ENCODE measurements around the gene GPR17. TPM values are rescaled to one million over a fixed set of nuclear protein-coding genes. Genes with fewer than 3 reads are reported as not detected.

GPR17 gene
- total and polyA plus RNA-seq, 9 of the 15 experiments (the other 6 are each of a cell fraction or from before 2014, with no cell fraction given), result not detected

DNA sequence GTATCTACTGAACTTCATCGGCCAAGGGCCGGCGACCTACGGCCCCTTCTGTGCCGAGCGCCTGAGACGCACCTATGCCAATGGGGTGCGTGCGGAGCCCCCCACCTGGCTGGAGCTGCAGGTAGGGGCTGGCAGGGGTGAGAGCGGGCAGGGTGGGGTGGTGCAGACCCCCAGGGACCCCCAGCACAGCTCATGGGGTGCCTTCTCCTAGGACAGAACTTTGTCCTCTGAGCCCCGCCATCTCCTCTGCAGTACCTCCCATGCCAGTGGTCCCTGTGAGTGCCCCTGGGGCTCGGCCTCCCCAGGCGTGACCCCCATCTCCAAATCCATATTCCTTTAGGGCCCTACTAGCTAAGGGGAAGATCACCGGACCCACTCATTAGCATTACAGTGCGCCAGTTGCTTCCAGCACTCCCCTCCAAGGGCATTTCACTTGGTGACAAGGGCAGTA is 23.9 kb upstream of the GPR17 start (continued):
- TF ChIP-seq RNF219 (CRISPR knock-in tag; IDR thresholded peaks at IDR 0.05) (no peak), ZKSCAN1 (IDR thresholded peaks at IDR 0.05; ENCODE audit: low read depth, low read length) (no peak), SNAPC5 (CRISPR knock-in tag; IDR thresholded peaks at IDR 0.05) (no peak)

DNA sequence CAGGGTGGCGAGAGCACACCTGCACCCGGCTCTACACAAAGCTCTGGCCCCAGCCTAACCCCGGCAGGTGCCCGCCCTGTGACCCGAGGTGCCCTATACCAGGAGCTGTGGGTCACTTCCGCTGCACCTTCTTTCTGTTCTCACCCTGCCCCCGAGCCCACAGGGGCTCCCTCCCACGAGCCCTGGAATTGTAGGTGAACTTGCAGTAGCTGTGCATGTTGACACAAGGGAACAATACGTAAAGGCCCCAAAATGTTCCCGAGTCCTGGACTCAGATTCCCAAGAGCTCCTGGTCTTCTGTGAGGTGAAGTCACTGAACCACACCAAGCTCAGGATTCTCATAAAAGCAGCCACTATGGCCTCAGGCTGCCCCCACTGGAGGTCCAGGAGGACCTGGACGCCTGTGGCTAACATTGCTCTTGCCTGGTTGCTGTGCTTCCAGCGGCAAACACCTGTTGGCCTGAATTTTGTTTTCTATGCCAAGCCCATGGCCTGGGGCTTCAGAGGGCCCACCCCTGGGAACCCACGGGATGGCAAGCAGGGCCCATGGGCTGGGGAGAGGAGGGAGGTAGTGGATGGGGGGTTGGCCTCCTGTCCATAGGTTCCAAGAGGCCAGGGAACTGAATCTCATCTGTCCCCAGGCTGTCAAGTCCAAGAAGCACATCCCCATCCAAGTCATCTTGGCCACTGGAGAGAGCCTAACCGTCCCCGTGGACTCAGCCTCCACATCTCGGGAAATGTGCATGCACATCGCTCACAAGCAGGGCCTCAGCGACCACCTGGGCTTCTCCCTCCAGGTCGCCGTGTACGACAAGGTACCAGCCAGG is 23.2 kb upstream of the GPR17 start:
- ChIA-PET POLR2A (no interaction called here), CTCF (ENCODE audit: low intra/inter-chr PET ratio) (no interaction called here)
- H3K9me3 ChIP-seq (replicated peaks; ENCODE audit: control insufficient read depth, insufficient read depth, low read depth, low read length), result no peaks in the 10 kb centered on the region
- no peaks in the 10 kb centered on the region for H3K36me3 ChIP-seq (ENCODE audit: control insufficient read depth, insufficient read depth, low read length)
- no peak for ATAC-seq
- 3% methylated on average over 20 of the region's 21 CpGs for WGBS (ENCODE audit: insufficient coverage, low coverage, missing lambda C conversion rate)
- H3K27ac ChIP-seq (ENCODE audit: extremely low read depth, low read depth, low read length), result no peak overlapping the region
- no peaks in the 10 kb centered on the region for H3K79me2 ChIP-seq (ENCODE audit: control insufficient read depth, insufficient read depth, low read length)
- H2AFZ ChIP-seq (ENCODE audit: low read depth, low read length), result no peak overlapping the region
- TF ChIP-seq TBL1XR1 (IDR thresholded peaks at IDR 0.05; ENCODE audit: low read length in 2 of 2) (no peak), ARHGAP35 (IDR thresholded peaks at IDR 0.05; ENCODE audit: partially characterized antibody) (no peak), ZSCAN32 (CRISPR knock-in tag; IDR thresholded peaks at IDR 0.05) (no peak), CHCHD3 (CRISPR knock-in tag; IDR thresholded peaks at IDR 0.05) (no peak), DMBX1 (CRISPR knock-in tag; IDR thresholded peaks at IDR 0.05; ENCODE audit: borderline replicate concordance) (no peak), ZNF146 (CRISPR knock-in tag; IDR thresholded peaks at IDR 0.05; ENCODE audit: unreplicated experiment) (no peak), KLF6 (CRISPR knock-in tag; IDR thresholded peaks at IDR 0.05; ENCODE audit: borderline replicate concordance) (no peak), SP1 (CRISPR knock-in tag; IDR thresholded peaks at IDR 0.05) (no peak)
- TF ChIP-seq, protein P1, sequence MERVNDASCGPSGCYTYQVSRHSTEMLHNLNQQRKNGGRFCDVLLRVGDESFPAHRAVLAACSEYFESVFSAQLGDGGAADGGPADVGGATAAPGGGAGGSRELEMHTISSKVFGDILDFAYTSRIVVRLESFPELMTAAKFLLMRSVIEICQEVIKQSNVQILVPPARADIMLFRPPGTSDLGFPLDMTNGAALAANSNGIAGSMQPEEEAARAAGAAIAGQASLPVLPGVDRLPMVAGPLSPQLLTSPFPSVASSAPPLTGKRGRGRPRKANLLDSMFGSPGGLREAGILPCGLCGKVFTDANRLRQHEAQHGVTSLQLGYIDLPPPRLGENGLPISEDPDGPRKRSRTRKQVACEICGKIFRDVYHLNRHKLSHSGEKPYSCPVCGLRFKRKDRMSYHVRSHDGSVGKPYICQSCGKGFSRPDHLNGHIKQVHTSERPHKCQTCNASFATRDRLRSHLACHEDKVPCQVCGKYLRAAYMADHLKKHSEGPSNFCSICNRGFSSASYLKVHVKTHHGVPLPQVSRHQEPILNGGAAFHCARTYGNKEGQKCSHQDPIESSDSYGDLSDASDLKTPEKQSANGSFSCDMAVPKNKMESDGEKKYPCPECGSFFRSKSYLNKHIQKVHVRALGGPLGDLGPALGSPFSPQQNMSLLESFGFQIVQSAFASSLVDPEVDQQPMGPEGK (CRISPR knock-in tag; IDR thresholded peaks at IDR 0.05; ENCODE audit: borderline replicate concordance), result no peak
- TF ChIP-seq, protein P2, sequence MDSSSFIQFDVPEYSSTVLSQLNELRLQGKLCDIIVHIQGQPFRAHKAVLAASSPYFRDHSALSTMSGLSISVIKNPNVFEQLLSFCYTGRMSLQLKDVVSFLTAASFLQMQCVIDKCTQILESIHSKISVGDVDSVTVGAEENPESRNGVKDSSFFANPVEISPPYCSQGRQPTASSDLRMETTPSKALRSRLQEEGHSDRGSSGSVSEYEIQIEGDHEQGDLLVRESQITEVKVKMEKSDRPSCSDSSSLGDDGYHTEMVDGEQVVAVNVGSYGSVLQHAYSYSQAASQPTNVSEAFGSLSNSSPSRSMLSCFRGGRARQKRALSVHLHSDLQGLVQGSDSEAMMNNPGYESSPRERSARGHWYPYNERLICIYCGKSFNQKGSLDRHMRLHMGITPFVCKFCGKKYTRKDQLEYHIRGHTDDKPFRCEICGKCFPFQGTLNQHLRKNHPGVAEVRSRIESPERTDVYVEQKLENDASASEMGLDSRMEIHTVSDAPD (CRISPR knock-in tag; IDR thresholded peaks at IDR 0.05), result no peak
- H3K9me1 ChIP-seq (ENCODE audit: control insufficient read depth, insufficient read depth, low read length), result no peaks in the 10 kb centered on the region
- BruUV-seq (replicated peaks), result no TSS peak
- no peak for FAIRE-seq
- H3K27me3 ChIP-seq (ENCODE audit: control insufficient read depth in 2 of 2, insufficient read depth in 2 of 2, low read length in 2 of 2), result peaks cover 42 to 73% of the 10 kb centered on the region in 2 experiments; a peak in 4 of 5 replicates
- no peak overlapping the region for H3K4me3 ChIP-seq
- peaks cover 0 to 15% of the 10 kb centered on the region in 2 experiments; a peak in 3 of 5 replicates for H3K4me1 ChIP-seq (replicated peaks in 1 of 2; ENCODE audit: control insufficient read depth in 2 of 2, insufficient read depth in 2 of 2, low read length in 2 of 2)
- no peak for DNase-seq (ENCODE audit: extremely low read depth in 1 of 4, low spot score in 3 of 4)
- no peak overlapping the region for H3K4me2 ChIP-seq (ENCODE audit: insufficient read depth, low read length)
- no peak overlapping the region for H3K9ac ChIP-seq (ENCODE audit: insufficient read depth in 1 of 2, low read depth in 2 of 2, low read length in 2 of 2)
- intact Hi-C loops (cut with micrococcal nuclease) (no loop called here), in situ Hi-C loops (cut with MboI) (no loop called here)
- peaks cover 5% of the 10 kb centered on the region; the same call in 1 of the 2 replicates for H4K20me1 ChIP-seq (replicated peaks; ENCODE audit: control insufficient read depth, insufficient read depth, low read length)

Data from K562 (cell line).